GM21367 (cell line): ENCODE results near the gene SCIMP.
"Not testable (repeated sequence)": the region's sequence is repeated elsewhere in the genome, so short reads cannot be mapped to it uniquely, and the experiment has no call there.

Experiments used
- ATAC-seq: cut with Tn5 transposase; IDR thresholded peaks from one replicate; pipeline ENCODE4 v1.9.1; 2021; ENCODE audit not compliant: unreplicated experiment

The SCIMP gene

DNA sequence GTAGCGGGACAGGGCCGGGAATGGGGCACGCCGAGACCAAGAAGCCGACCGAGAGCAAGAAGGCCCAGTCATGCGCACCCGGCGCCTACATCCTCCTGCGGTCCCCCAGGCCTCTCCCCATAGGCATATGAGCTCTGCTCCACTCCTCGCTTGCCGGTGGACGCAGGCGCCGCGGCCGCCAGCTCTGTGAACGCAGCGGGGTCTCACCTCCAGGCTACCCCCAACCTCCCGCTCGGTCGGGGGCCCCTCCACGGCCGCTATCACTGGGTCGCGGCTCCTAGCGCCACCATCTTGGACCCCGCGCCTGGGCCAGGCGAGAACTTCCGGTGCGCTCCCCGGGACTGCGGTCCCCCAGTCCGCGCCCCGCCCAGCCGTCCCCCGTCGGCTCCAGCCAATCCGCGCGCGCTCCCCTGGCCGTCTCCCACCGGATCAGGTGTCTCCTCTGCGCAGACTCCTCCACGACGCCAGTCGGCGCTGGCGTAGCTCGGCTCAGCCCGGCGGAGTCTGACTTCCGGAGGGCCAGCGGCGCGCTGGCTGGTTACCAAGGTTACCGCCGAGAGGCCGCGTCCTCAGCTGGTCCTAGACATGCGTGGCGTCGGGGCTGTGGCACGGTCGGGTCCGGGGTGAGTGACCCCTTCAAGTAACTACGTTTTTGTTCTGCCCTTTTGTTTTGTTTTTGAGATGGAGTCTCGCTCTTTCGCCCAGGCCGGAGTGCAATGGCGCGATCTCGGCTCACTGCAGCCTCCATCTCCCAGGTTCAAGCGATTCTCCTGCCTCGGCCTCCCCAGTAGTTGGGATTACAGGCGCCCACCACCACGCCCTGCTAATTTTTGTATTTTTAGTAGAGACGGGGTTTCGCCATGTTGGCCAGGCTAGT, 42.9 kb downstream of the SCIMP start, which contains the start of gene ZNF594:
Gene ZNF594 (minus strand): TSS at position 328 of the 877 bp plus-strand sequence. CDS start 7,612 bp downstream, outside the sequence.
- ATAC-seq = peak; percentile 87

DNA sequence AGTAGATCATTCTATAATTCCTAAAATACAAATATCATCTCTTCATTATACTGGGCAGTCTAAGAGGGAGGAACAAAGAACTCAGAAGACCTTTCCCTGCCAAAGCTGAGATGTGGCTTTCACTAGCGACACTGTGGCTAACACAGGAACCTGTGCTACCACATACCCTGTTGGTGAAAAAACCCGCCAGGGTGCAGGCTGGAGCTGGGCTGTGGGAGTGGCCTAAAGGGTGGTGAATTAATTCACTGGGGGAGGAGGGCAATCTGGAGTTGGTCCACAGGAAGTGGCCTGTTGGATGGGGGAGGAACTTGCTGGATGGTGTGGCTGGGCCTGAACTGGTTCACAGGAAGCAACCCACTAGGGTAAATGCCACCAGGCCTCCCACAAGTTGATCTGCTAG, 50.4 kb downstream of the SCIMP start:
- ATAC-seq = no peak

DNA sequence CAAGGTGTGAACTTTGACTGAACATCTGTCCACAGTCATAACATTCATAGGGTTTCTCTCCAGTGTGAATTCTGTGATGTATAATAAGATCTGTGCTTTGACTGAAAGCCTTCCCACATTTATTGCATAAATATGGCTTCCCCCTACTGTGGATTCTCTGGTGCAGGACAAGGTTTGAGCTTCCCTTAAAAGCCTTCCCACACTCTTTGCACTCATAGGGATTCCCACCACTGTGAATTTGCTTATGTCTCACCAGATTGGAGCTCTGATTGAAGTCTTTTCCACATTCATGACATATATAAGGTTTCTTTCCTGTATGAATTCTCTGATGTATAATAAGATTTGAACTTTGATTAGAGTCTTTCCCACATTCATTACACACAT, 51.3 kb downstream of the SCIMP start:
- ATAC-seq = no peak

DNA sequence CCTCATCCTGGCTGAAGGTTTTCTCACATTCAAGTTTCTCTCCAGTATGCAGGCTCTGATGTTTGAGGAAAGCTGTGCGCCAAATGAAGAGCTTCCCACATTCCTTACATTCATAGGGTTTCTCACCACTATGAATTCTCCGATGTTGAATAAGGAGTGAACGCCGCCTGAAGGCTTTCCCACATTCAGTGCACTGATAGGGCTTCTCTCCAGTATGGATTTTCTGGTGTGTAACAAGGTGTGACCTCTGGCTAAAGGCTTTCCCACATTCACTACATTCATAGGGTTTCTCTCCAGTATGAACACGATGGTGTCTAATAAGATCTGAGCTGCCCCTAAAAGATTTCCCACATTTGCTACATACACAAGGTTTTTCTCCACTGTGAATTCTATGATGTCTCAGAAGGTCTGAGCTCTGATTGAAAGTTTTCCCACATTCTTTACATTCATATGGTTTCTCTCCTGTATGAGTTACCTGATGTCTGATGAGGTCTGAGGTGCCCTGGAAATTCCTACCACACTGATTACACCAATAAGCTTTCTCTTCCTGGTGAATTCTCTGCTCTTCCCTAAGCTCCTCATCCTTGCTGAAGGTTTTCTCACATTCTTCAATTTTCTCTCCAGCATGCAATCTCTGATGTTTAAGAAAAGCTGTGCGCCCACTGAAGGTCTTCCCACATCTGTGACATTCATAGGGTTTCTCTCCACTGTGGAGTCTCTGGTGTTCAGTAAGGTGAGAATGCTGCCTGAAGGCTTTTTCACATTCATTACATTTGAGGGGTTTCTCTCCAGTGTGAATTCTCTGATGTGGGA, 51.9 kb downstream of the SCIMP start:
- ATAC-seq = no peak

DNA sequence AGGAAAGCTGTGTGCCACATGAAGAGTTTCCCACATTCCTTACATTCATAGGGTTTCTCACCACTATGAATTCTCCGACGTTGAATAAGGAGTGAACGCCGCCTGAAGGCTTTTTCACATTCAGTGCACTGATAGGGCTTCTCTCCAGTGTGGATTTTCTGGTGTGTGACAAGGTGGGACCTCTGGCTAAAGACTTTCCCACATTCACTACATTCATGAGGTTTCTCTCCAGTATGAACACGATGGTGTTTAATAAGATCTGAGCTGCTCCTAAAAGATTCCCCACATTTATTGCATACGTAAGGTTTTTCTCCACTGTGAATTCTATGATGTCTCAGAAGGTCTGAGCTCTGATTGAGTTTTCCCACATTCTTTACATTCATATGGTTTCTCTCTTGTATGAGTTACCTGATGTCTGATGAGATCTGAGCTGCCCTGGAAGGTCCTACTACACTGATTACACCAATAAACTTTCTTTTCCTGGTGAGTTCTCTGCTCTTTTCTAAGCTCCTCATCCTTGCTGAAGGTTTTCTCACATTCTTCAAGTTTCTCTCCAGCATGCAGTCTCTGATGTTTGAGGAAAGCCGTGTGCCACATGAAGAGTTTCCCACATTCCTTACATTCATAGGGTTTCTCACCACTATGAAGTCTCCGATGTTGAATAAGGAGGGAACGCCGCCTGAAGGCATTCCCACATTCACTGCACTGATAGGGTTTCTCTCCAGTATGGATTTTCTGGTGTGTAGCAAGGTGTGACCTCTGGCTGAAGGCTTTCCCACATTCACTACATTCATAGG, 53.0 kb downstream of the SCIMP start:
- no peak for ATAC-seq

DNA sequence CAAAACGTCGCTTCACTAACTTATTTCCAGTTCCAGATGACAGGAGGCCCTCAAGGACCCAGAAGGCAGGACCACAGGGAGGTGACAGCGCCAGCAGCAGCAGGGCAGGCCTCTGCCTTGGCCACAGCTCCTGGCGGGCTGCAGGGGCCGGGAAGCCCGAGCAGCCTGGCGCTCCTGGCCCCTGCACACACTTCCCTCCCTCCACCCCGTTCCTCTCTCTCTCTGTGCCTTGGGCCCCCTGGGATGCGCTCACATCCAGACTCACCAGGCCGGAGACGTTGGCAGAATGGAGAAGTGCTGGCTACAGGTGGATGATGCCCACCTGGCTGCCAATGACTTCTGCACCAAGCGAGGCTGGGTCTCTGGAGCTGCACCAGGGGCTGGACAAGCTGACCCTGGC, 55.7 kb downstream of the SCIMP start:
- ATAC-seq = no peak

DNA sequence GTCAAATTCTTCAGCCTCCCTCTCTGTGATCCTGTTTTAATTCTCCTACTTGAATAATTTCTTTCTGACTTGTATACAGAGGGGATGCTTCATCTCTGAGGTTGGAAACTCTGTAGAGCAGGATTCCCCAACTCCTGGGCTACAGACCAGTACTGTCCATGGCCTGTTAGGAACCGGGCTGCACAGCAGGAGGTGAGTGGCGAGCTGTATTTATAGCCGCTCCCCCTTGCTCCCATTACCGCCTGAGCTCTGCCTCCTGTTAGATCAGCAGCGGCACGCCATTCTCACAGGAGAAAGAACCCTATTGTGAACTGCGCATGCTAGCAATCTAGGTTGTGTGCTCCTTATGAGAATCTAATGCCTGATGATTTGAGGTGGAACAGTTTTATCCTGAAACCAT, 59.6 kb downstream of the SCIMP start:
- ATAC-seq = not testable (repeated sequence)

DNA sequence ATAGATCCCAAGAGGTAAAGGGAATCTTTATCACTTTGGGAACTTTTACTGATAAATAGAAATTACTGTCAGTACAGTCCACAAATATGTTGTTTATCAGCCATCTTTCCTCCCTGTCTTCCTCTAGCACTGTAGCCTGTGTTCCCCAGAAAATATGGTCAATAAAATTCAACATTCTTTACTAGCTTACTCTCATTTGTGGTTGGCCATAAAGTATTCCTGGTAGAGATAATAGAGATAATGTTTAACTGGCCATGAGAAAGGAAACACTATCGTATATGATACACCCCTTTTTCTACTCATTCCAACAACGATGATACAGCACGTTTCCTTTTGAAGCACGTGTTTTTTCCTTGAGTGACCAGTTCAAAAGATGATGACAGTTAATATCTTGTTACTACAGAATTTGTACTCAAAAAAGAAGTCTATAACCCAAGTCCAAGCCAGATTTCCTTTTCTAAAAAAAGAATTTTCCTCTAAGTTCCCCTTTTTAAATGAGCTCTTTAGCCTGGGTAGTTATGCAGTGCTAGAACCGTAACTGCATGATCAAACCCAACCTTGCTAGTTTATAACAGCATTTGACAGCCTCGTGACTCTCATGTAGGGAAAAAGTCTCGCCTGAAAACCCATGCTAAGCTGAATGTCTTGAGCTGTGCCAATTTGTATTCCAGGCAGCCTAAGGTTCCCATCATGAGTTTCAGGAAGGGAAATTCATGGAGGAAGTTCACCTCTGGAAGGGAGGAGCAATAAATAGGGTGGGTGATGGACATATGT, 68.7 kb downstream of the SCIMP start:
- not testable (repeated sequence) for ATAC-seq

DNA sequence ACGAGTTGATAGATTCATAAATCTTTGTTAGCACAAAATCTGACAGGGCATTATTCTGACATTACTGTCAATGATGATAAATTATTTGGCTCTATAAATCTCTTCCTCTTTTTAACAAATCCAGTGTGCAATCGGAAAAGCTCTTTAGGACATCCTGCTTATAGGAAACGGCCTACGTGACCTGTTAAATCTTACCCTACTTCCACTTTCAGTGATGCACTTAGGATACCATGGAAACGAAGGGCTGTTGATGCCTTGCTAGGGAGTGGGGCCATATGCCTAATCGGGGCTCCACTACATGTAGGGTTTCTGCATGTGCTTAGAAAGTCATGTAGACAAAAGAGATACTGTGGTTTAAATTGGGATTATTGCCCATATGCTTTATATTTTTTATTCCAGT, 70.2 kb downstream of the SCIMP start:
- ATAC-seq = no peak

DNA sequence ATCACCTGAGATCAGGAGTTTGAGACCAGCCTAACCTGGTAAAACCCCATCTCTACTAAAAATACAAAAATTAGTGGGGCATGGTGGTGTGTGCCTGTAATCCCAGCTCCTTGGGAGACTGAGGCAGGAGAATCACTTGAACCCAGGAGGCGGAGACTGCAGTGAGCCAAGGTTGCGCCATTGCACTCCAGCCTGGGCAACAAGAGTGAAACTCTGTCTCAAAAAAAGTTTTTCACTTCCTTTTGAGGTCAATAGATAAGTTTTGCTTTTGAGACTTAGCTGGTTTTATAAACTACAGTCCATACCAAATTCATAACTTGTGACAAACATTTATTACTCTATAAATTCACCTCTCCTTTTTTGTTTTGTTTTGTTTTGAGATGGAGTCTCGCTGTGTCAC, 72.9 kb downstream of the SCIMP start:
- ATAC-seq = not testable (repeated sequence)

DNA sequence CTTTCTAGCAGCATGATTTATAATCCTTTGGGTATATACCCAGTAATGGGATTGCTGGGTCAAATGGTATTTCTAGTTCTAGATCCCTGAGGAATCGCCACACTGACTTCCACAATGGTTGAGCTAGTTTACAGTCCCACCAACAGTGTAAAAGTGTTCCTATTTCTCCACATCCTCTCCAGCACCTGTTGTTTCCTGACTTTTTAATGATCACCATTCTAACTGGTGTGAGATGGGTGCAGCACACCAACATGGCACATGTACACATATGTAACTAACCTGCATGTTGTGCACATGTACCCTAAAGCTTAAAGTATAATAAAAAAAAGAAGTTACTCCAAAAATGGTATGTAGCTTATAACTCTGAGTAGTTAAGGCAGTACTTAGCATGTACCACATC, 74.0 kb downstream of the SCIMP start:
- ATAC-seq = not testable (repeated sequence)
